ENCODE results near the gene MAML1.

DNA sequence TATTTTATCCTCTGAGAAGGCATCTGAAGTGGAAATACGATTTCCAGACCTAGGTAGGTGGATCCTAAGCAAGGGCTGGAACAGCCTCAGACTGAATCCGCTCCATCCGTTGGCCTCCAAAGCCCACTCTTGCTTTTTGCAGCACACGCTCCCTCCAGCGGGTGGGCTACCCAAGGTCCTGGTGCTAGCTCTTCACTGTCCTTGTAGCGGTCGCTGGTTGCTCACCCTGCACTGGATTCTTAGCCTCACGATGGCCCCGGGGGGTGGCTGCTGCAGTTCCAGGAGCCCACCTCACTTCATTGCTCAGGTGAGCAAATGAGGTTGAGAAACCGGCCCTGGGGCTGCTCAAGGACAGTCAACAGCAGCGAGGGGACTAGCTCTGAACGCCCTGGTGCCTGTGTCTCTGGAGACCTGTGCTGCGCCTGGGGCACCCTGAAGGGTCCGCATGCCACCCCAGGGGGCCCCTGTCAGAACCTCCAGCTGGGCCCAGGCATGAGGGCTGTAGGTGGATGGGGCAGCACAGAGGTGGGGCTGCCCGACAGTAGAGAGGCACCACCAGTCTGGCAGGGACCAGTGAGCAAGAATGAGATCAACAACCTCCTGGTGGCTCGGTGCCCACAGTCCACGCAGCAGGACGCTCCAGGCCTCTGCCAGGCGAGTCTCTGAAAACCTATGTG lies 69.7 kb downstream of the MAML1 start:
- no peak for TF ChIP-seq POLR2A (IDR thresholded peaks at IDR 0.05)
- TF ChIP-seq, protein P1, sequence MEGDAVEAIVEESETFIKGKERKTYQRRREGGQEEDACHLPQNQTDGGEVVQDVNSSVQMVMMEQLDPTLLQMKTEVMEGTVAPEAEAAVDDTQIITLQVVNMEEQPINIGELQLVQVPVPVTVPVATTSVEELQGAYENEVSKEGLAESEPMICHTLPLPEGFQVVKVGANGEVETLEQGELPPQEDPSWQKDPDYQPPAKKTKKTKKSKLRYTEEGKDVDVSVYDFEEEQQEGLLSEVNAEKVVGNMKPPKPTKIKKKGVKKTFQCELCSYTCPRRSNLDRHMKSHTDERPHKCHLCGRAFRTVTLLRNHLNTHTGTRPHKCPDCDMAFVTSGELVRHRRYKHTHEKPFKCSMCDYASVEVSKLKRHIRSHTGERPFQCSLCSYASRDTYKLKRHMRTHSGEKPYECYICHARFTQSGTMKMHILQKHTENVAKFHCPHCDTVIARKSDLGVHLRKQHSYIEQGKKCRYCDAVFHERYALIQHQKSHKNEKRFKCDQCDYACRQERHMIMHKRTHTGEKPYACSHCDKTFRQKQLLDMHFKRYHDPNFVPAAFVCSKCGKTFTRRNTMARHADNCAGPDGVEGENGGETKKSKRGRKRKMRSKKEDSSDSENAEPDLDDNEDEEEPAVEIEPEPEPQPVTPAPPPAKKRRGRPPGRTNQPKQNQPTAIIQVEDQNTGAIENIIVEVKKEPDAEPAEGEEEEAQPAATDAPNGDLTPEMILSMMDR (IDR thresholded peaks at IDR 0.05) = no peak
